Motor neuron (in vitro differentiated cells): ENCODE measurements around the gene PLA2G4F. TPM values are rescaled to one million over a fixed set of nuclear protein-coding genes. Genes with fewer than 3 reads are reported as not detected.

Source experiments
- ATAC-seq, 8 experiments: fragments of 200-7000 bp; cut with Tn5 transposase; replicated peaks in 6 of 8; 2 replicates each; pipeline ENCODE4 v1.8.0; 2021; ENCODE audit warnings: mild to moderate bottlenecking in 8 of 8, moderate library complexity in 8 of 8
- H3K27ac ChIP-seq, 2 donors: fragments of 250-450 bp; sonication (Bioruptor Pico); 2 replicates each; pipeline ENCODE4 v1.9.0; 2021; ENCODE audit warnings: antibody characterized with exemption in 2 of 2, mild to moderate bottlenecking in 2 of 2, moderate library complexity in 1 of 2
- H3K4me1 ChIP-seq, 2 donors: fragments of 250-450 bp; sonication (Bioruptor Pico); replicated peaks in 1 of 2; 2 replicates each; pipeline ENCODE4 v1.6.1; 2021; ENCODE audit warnings: antibody characterized with exemption in 2 of 2, mild to moderate bottlenecking in 2 of 2, moderate library complexity in 1 of 2
- H3K4me3 ChIP-seq, 5 donors: fragments of 250-450 bp; sonication (Bioruptor Pico); 2 replicates each; pipeline ENCODE4 v1.9.0; 2021; ENCODE audit warnings: antibody characterized with exemption in 5 of 5, mild to moderate bottlenecking in 5 of 5, moderate library complexity in 4 of 5
- WGBS, 10 experiments: fragments of 450-650 bp; shearing (Covaris generic); methylation state at CpG; one replicate each; pipeline ENCODE4 v1.0.0; 2022; 5-methylcytosine and 5-hydroxymethylcytosine counted together
- in situ Hi-C, 9 experiments: fragments of 400-800 bp; cut with MboI; loops; one replicate each; pipeline ENCODE4 v1.15.0; 2021; ENCODE audit warnings: low sequenced_read_pairs in 9 of 9, low pct_unique_long_range_greater_than_20kb in 2 of 9; ENCODE audit not compliant: unreplicated experiment in 9 of 9
- total RNA-seq, 8 experiments: library from RNA; unstranded; fragments of 300-600 nt; gene quantifications; 2 replicates each; pipeline versions ENCODE4 v1.2.3 to v1.2.4, GENCODE V29; 2022

The PLA2G4F gene
- total RNA-seq, 8 experiments from 2014 or later: 0.04 to 1.8 (median 0.42) TPM; not detected in 2

- no peak overlapping the region for H3K4me3 ChIP-seq
- no peaks in the 10 kb centered on the region for H3K4me1 ChIP-seq
- in situ Hi-C loops: loop anchor here in 4 of 9 experiments (10.0 to 25.0 kb wide), 3 partner anchors 49 to 146 kb away; no protein-coding TSS in a partner anchor
- ATAC-seq: no peak
- 60 to 100% (median 87%) methylated on average over 1 to 4 of the region's 4 CpGs; no CpG with 5 or more reads in 1 of the 10 experiments for WGBS, 10 experiments
- H3K27ac ChIP-seq: no peak overlapping the region
Observed at GRCh38 chr15:42133356-42133755, 23.1 kb downstream of the PLA2G4F start.

DNA sequence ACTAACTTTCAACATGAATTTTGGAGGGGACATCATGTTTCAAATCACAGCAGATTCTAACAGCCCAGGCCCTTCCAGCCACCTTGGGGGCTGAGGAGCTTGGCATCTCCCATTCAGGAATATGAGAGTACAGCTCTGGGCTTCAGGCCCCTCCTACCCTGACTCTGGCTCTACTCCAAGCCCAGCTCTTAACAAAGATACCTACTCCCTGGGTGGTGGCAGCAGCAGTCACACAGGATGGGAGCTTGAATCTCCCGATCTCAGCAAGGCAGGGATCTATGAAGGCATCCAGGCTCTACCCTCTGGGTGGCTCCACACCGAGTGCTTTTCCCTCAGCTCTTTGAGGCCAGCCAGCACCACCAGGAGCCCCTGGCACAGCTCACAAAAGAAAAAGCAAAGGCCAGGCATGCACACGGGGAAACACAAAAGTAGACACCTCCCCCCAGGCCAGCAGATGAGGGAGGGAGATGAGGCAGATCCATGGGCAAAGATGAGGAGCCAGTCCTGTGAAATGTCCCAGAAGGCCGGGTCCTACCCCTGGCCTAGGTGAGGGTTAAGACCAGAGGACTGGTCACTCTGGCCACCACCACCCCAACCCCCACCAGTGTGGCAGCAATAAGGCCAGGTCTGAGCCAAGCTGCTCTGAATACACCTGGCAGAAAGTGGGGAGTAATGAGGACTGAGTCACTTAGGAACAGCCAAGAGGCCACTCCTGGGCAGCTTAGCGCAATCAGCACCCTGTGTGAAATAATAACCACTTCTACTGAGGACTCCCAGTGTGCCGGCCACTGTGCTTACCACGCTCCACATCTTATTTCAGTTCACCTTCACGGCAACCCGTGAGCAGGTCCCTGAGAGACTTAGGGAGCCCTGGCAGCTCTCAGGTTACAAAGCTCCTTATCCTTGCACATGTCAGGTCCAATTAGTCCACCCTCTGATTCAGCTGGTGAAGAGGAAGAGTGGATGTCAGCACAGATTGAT, 24.3 kb downstream of the PLA2G4F start:
- 17 to 80% (median 60%) methylated on average over 1 to 7 of the region's 9 CpGs; no CpG with 5 or more reads in 3 of the 10 experiments for WGBS, 10 experiments
- H3K4me3 ChIP-seq: no peak overlapping the region
- H3K27ac ChIP-seq: no peak overlapping the region
- peak in 4 of 8 experiments; percentile 18 to 67 (median 37) for ATAC-seq
- in situ Hi-C loops: loop anchor here in 4 of 9 experiments (10.0 to 25.0 kb wide), 3 partner anchors 47 to 145 kb away; no protein-coding TSS in a partner anchor
- no peaks in the 10 kb centered on the region for H3K4me1 ChIP-seq

GRCh38 chr15:42131006-42131405, 25.4 kb downstream of the PLA2G4F start:
- no peaks in the 10 kb centered on the region for H3K4me1 ChIP-seq
- H3K27ac ChIP-seq: no peak overlapping the region
- ATAC-seq: no peak
- H3K4me3 ChIP-seq: no peak overlapping the region
- in situ Hi-C loops: loop anchor here in 4 of 9 experiments (10.0 to 25.0 kb wide), 3 partner anchors 46 to 144 kb away; no protein-coding TSS in a partner anchor
- 67% methylated on average over 1 of the region's 1 CpG; no CpG with 5 or more reads in 9 of the 10 experiments for WGBS, 10 experiments

DNA sequence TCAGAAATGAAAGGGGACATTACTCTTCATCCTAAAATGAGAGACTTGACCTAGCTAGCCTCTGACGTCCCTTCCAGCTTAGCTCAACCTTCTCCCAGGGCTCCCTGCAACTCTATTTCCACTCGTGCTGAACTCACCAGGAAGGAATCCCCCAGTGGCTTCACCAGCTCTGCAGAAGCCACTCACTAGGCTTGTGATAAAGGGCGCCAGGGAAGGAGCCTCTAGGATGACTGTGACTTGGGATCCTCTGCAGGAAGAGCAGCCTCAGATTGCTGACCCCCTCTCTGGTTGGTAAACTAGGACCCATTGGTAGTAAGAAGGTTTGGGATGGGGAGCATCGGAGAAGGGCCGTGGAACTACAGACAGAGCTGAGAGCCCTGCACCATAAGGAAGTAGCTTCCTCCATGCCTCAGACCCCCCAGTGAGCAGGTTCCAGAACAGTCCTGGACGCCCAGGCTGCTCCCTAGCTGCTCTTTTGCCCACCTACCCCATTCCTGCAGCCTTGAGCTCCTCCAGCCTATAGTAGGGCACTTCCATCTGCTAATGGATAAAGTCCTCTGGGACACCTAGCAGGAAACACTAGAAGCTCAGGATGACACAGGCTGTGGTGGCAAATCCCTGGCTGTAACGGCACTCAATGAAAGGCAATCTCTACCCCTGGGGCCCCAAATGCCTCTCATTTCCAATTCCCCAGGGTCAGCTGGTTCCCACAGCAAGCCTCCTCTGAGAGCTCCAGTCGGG, 26.0 kb downstream of the PLA2G4F start:
- in situ Hi-C loops: loop anchor here in 4 of 9 experiments (10.0 to 25.0 kb wide), 3 partner anchors 46 to 143 kb away; no protein-coding TSS in a partner anchor
- no peak overlapping the region for H3K27ac ChIP-seq
- H3K4me3 ChIP-seq: no peak overlapping the region
- H3K4me1 ChIP-seq: no peaks in the 10 kb centered on the region
- 20 to 58% (median 42%) methylated on average over 1 to 6 of the region's 8 CpGs; no CpG with 5 or more reads in 2 of the 10 experiments for WGBS, 10 experiments
- no peak for ATAC-seq

- ATAC-seq: no peak
- no peak overlapping the region for H3K4me3 ChIP-seq
- no peak overlapping the region for H3K27ac ChIP-seq
- 38 to 83% (median 56%) methylated on average over 1 to 2 of the region's 2 CpGs for WGBS, 10 experiments
- no peaks in the 10 kb centered on the region for H3K4me1 ChIP-seq
- in situ Hi-C loops: loop anchor here in 2 of 9 experiments (25.0 kb wide), 1 partner anchor 142 kb away; no protein-coding TSS in a partner anchor
Observed at GRCh38 chr15:42129364-42129763, 27.1 kb downstream of the PLA2G4F start.

- no peaks in the 10 kb centered on the region for H3K4me1 ChIP-seq
- no peak for ATAC-seq
- WGBS, 10 experiments: no CpG with 5 or more reads among the region's 6 CpGs
- no peak overlapping the region for H3K27ac ChIP-seq
- in situ Hi-C loops: loop anchor here in 2 of 9 experiments (25.0 kb wide), 1 partner anchor 141 kb away; no protein-coding TSS in a partner anchor
- no peak overlapping the region for H3K4me3 ChIP-seq
Observed at GRCh38 chr15:42128476-42128875, 28.0 kb downstream of the PLA2G4F start.

- WGBS, 10 experiments: 90% methylated on average over 2 of the region's 3 CpGs; no CpG with 5 or more reads in 9 of the 10 experiments
- Histone ChIP-seq H3K4me1 (peaks cover 5 to 6% of the 10 kb centered on the region in 2 donors), H3K27ac (no peak overlapping the region), H3K4me3 (no peak overlapping the region)
- in situ Hi-C loops: no loop called here
- ATAC-seq: no peak
Observed at GRCh38 chr15:42123546-42123945, 32.9 kb downstream of the PLA2G4F start.

- WGBS, 10 experiments: 67% methylated on average over 1 of the region's 2 CpGs; no CpG with 5 or more reads in 9 of the 10 experiments
- H3K4me1 ChIP-seq: peaks cover 5 to 6% of the 10 kb centered on the region in 2 donors
- H3K4me3 ChIP-seq: no peak overlapping the region
- no peak overlapping the region for H3K27ac ChIP-seq
- in situ Hi-C loops: no loop called here
- ATAC-seq: peak in 4 of 8 experiments; percentile 13 to 90 (median 73)
Observed at GRCh38 chr15:42121682-42122081, 34.8 kb downstream of the PLA2G4F start.

DNA sequence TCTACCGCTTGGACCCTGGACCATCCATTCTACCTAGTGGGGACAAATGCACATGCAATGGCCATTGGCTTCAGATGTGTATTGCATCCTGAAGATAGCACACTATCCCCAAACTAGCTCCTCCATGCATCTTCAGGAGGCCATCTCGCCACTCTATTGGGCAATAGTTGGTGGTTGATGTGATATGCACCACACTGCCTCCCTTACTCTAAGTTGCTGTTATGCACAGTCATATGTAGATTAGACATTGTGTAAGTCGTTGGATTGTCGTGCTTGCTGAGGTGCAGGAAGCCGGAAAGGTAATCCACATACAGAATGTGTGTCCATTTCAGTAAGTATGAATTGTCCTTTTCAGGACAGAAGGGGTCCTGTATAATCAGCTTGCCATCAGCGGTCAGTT, 35.4 kb downstream of the PLA2G4F start:
- in situ Hi-C loops: no loop called here
- no peak overlapping the region for H3K4me3 ChIP-seq
- WGBS, 10 experiments: 57 to 100% (median 83%) methylated on average over 1 to 6 of the region's 6 CpGs; no CpG with 5 or more reads in 2 of the 10 experiments
- H3K27ac ChIP-seq: no peak overlapping the region
- peak in 1 of 8 experiments; percentile 4 for ATAC-seq
- H3K4me1 ChIP-seq: peaks cover 5 to 6% of the 10 kb centered on the region in 2 donors

DNA sequence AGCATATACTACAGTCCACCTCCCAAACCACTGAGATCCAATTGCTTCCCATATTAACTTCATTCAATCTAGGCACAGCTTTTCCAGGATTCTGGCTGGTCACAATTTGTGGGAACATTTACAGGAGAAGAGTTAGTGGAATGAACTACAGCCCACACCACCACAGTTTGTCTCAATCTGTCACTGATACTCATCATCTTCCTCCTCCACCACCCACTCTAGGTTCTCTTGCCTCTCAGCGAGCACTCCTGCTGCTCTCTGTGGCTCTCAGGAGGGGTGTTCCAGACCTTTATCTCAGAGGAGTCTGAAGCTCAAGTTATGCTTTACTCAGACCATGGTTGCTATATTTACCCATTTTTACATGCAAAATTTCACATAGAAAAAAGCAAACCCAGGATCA, 36.2 kb downstream of the PLA2G4F start:
- 80 to 100% (median 100%) methylated on average over 1 of the region's 1 CpG; no CpG with 5 or more reads in 6 of the 10 experiments for WGBS, 10 experiments
- Histone ChIP-seq H3K4me3 (no peak overlapping the region), H3K4me1 (peaks cover 5 to 6% of the 10 kb centered on the region in 2 donors), H3K27ac (no peak overlapping the region)
- in situ Hi-C loops: no loop called here
- no peak for ATAC-seq

DNA sequence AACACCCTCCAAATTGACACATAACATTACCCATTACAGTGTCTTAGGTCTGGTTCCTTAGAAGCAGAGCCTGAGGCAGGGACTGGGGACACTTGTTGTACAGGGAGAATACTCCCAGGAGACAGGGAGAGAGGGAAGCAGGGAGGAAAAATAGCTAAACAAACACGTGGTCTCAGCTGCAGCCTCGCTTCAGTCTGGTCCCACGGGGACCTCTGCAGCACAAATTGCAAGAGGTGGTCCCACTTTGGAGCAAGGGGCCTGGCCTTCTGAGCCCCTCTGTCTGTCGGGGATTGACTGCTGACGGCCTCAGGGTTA, 37.0 kb downstream of the PLA2G4F start:
- Histone ChIP-seq H3K4me1 (peaks cover 5 to 6% of the 10 kb centered on the region in 2 donors), H3K27ac (no peak overlapping the region), H3K4me3 (no peak overlapping the region)
- peak in 6 of 8 experiments; percentile 29 to 68 (median 64) for ATAC-seq
- WGBS, 10 experiments: 20 to 67% (median 35%) methylated on average over 1 to 5 of the region's 5 CpGs; no CpG with 5 or more reads in 5 of the 10 experiments
- in situ Hi-C loops: no loop called here

- Histone ChIP-seq H3K4me1 (peaks cover 5 to 6% of the 10 kb centered on the region in 2 donors), H3K27ac (peak overlapping the region in 1 of 2 donors; percentile 24), H3K4me3 (peak overlapping the region in 1 of 5 donors; percentile 15)
- peak; percentile 11 to 98 (median 94) for ATAC-seq
- in situ Hi-C loops: no loop called here
- 10 to 80% (median 33%) methylated on average over 1 to 7 of the region's 10 CpGs; no CpG with 5 or more reads in 1 of the 10 experiments for WGBS, 10 experiments
Observed at GRCh38 chr15:42118650-42119445, 37.6 kb downstream of the PLA2G4F start.
